ENCODE results near the gene PET117.
"Not testable (repeated sequence)": the region's sequence is repeated elsewhere in the genome, so short reads cannot be mapped to it uniquely, and the experiment has no call there.

The PET117 gene, protein sequence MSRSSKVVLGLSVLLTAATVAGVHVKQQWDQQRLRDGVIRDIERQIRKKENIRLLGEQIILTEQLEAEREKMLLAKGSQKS

GRCh38 chr20:18137412-18138265, at the start of gene PET117, which contains the start of gene KAT14:
Gene PET117, plus strand, starts transcription at chr20:18137863. Its CDS starts 93 bp downstream, at chr20:18137956.
Gene KAT14, plus strand, starts transcription at chr20:18137863. Its CDS starts 4,798 bp downstream, at chr20:18142661.
- peak within 1 kb of the TSS; percentile 92 for H3K4me3 ChIP-seq (ENCODE audit: low read depth, low read length)

DNA sequence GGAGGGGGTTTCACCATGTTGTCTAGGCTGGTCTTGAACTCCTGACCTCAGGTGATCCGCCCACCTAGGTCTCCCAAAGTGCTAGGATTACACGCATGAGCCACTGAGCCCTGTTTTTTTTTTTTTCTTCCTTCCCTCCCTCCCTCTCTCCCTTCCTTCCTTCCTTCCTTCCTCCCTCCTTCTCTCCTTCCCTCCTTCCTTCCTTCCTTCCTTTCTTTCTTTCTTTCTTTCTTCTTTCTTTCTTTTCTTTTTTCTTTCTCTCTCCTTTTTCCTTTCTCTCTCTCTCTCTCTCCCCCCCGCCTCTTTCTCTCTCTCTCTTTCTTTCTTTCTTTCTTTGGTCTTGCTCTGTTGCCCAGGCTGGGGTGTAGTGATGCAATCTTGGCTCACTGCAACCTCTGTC, 49.4 kb upstream of the PET117 start:
- not testable (repeated sequence) for H3K4me3 ChIP-seq (ENCODE audit: low read depth, low read length)

DNA sequence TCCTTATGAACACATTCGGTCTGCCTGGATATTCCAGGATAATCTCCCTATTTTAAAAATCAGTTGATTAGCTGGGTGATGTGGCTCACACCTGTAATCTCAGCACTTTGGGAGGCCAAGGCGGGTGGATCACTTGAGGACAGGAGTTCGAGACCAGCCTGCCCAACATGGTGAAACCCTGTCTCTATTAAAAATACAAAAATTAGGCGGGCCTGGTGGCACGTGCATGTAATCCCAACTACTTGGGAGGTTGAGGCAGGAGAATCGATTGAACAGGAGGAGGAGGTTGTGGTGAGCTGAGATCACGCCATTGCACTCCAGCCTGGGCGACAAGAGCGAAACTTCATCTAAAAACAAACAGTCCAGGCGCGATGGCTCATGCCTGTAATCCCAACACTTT, 48.8 kb upstream of the PET117 start:
- not testable (repeated sequence) for H3K4me3 ChIP-seq (ENCODE audit: low read depth, low read length)

GRCh38 chr20:18090044-18090443, 47.6 kb upstream of the PET117 start:
- no peak overlapping the region for H3K4me3 ChIP-seq (ENCODE audit: low read depth, low read length)

- no peak overlapping the region for H3K4me3 ChIP-seq (ENCODE audit: low read depth, low read length)
These were observed 47.2 kb upstream of the PET117 start for GRCh38 chr20:18090477-18090876.

DNA sequence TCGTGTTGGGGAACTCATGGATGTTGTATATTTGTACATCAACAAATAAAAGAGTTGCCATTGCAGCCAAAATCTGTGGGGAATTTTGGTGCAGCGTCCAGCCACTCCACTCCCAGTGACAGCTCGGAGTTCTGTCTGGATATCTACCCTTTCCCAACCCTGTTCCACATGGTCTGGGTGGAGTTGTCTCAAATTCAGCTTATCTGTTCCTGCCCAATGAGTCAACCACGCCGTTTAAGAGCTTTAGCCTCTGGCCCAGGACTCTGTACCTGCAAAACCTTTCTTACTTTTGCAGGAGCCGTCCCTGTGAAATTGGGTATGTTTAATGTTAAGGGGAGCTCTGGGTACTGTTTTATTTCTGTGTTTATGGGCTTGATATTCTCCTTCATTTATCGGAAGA, 46.0 kb upstream of the PET117 start:
- no peak overlapping the region for H3K4me3 ChIP-seq (ENCODE audit: low read depth, low read length)

DNA sequence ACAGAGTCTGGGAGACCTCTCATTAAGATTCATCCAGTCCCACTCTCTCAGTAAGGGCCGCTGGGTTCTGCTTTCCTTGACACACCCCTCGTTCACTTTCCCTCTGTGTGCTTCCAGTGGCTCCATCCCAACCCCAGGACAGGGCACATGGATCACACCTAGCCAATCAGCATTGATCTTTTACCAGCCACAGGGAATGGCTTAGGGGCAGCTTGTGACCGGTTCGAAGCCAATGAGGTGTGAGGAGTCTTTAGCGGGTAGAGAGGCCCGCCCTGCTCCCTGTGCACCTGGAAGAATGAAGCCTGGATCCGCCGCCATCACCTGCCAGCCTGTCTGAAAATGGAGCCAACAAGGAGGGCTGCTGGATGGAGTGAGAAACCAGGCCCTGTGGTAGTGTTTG, 44.8 kb upstream of the PET117 start:
- H3K4me3 ChIP-seq (ENCODE audit: low read depth, low read length), result no peak overlapping the region

DNA sequence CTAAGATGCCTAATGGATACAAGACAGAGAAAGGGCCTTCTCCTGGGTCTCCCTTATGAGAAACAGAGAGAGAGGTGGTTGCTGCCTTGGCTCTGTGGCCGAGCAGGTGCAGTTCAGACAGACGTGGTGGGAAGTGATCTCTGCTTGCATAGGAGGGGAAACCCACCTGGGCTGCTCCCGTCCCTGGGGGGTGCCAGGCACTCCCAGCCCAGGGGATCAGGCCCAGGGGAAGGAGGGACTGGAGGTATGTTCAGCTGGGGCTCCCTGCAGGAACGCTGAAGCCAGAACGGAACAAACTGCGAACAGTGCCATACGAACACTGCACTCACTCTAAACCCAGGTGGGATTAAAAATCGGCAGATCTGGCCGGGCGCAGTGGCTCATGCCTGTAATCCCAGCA, 44.3 kb upstream of the PET117 start:
- H3K4me3 ChIP-seq (ENCODE audit: low read depth, low read length), result no peak overlapping the region

GRCh38 chr20:18094191-18094590, 43.5 kb upstream of the PET117 start:
- H3K4me3 ChIP-seq (ENCODE audit: low read depth, low read length), result no peak overlapping the region

DNA sequence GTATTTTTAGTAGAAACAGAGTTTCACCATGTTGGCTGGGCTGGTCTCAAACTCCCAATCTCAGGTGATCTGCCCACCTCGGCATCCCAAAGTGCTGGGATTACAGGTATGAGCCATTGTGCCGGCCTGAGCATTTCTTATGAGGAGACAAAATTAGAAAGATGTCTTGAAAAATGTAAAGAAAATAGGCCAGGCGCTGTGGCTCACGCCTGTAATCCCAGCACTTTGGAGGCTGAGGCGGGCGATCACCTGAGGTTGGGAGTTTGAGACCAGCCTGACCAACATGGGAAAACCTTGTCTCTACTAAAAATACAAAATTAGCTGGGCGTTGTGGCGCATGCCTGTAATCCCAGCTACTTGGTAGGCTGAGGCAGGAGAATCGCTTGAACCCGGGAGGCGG, 37.1 kb upstream of the PET117 start:
- H3K4me3 ChIP-seq (ENCODE audit: low read depth, low read length), result not testable (repeated sequence)

- H3K4me3 ChIP-seq (ENCODE audit: low read depth, low read length), result no peak overlapping the region
These were observed 36.4 kb upstream of the PET117 start for GRCh38 chr20:18101125-18101810.

DNA sequence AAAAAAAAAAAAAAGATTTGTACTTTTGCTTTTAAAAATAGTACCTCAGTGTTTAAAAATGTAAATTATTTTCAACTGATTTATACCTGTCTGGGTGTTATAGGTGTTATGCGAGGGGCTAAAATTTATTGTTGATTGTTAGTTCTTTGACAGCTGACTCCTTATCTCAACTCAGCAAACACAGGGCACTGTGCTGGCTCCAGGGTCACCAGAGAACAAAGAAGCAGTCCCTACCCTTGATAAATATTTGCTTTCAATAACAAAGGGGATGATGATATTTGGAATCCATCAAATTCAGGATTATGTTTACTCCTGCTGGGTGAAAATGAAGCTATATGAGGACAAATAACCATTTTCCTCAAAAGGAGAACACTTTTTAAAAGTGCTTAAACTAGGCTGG, 34.2 kb upstream of the PET117 start:
- no peak overlapping the region for H3K4me3 ChIP-seq (ENCODE audit: low read depth, low read length)

- H3K4me3 ChIP-seq (ENCODE audit: low read depth, low read length), result no peak overlapping the region
These were observed 29.3 kb upstream of the PET117 start for GRCh38 chr20:18108326-18108725.

- H3K4me3 ChIP-seq (ENCODE audit: low read depth, low read length), result not testable (repeated sequence)
These were observed 9.1 kb upstream of the PET117 start for GRCh38 chr20:18128574-18128973.

DNA sequence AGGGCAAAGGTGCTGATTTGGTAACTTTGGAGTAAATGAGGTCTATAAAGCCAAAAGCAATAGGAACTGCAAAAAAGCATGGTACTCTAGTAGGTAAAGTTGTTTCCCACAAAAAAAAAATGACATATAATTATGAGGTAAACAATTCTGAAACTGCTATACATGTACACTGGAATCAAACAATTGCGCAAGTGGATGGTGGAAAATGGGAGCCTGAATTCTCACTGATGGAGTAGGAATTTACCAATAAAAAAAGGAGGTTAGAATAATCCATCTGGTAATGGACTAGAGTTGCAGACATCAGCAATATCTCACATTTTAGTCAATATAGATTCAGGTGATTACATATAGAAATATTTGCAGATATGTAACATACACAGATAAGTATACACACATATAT, 5.0 kb upstream of the PET117 start:
- no peak overlapping the region for H3K4me3 ChIP-seq (ENCODE audit: low read depth, low read length)

- no peak overlapping the region for H3K4me3 ChIP-seq (ENCODE audit: low read depth, low read length)
These were observed 3.7 kb upstream of the PET117 start for GRCh38 chr20:18133962-18134361.

GRCh38 chr20:18138266-18138582, 561 bp downstream of the PET117 start:
- peak overlapping the region; percentile 92 for H3K4me3 ChIP-seq (ENCODE audit: low read depth, low read length)

- peak overlapping the region; percentile 92 for H3K4me3 ChIP-seq (ENCODE audit: low read depth, low read length)
These were observed 1.2 kb downstream of the PET117 start for GRCh38 chr20:18138639-18139583.

DNA sequence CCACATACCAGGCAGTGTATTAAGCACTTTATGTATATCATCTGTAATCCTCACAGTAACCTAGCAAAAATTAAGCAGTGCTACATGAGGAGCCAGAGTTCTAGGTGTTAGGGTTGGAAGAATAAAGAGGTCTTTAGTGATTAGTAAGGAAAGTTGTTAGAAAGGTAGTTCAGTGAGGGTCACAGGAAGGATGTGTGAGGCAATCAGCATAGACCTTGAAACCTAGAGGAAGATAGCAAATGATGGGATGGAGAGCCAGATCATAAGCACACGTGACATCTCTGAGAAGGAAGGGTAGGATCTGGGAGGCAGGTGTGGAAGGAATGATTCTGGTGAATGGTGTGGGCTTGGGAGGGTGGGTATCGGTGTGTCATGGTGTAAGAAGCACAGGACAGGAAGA, 2.2 kb downstream of the PET117 start:
- H3K4me3 ChIP-seq (ENCODE audit: low read depth, low read length), result no peak overlapping the region

GRCh38 chr20:18144541-18145099, 7.0 kb downstream of the PET117 start:
- H3K4me3 ChIP-seq (ENCODE audit: low read depth, low read length), result no peak overlapping the region

DNA sequence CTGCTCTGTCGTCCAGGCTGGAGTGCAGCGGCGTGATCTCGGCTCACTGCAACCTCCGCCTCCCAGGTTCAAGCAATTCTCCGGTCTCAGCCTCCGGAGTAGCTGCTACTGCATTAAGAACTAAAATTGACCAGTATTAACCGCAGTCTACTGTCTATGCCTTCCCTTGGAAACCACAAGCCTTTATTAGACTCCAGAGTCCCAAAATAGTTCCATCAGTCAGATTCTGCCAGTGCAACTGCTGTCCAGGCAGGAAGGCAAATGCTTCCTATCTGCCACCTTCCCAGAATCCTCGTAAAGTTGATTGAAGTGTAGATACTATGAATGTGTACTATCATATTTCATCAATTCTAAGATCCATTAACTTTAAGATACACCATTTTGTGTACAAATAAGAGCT, 16.7 kb downstream of the PET117 start:
- H3K4me3 ChIP-seq (ENCODE audit: low read depth, low read length), result no peak overlapping the region

Measured in iPS-11a (cell line).